ENCODE measurements around the gene ZFC3H1. TPM values are rescaled to one million over a fixed set of nuclear protein-coding genes. Genes with fewer than 3 reads are reported as not detected.

ZFC3H1 gene
- 104 and 486 TPM in 2 replicates for total RNA-seq (2011; cell fraction: chromatin; rRNA removed; ENCODE audit: low replicate concordance)
- total RNA-seq (2011; cell fraction: nucleolus; rRNA removed), result 44.4 and 56.6 TPM in 2 replicates
- total RNA-seq (2011; cell fraction: nucleoplasm; rRNA removed), result 103 and 125 TPM in 2 replicates
- total RNA-seq (2014; rRNA removed), result 19.4 and 20.9 TPM in 2 replicates
- 21.5 and 21.7 TPM in 2 replicates for total RNA-seq (2014; rRNA removed; fragmentation: Illumina TruSeq; extraction: Trizol)
- 20.8 and 22.1 TPM in 2 replicates for total RNA-seq (2015; rRNA removed; fragmentation: Illumina TruSeq; extraction: Trizol)
- 30.4 and 35.8 TPM in 2 replicates for total RNA-seq (2021)
- polyA plus RNA-seq (2011; rRNA removed), result 80.5 and 89.5 TPM in 2 replicates
- polyA plus RNA-seq (2011; cell fraction: cytosol; rRNA removed), result 11.3 and 34.8 TPM in 2 replicates
- polyA plus RNA-seq (2011; cell fraction: nucleus; rRNA removed), result 133 and 257 TPM in 2 replicates
- polyA plus RNA-seq (2012), result 18.2 and 37.0 TPM in 2 replicates
- polyA plus RNA-seq (2014; fragmentation: Illumina TruSeq; extraction: Trizol), result 43.5 and 74.9 TPM in 2 replicates
- polyA plus RNA-seq (2014; fragmentation: Nextera tagmentation; extraction: Ambion mirVana), result 10 to 100 TPM; 14.8 to 16.7 TPM
- 57.6 and 63.2 TPM in 2 replicates for polyA plus RNA-seq (2014; rRNA removed)
- 49.3 and 70.4 TPM in 2 replicates for polyA minus RNA-seq (2011; rRNA and poly(A)+ RNA removed)
- 16.2 and 21.0 TPM in 2 replicates for polyA minus RNA-seq (2011; cell fraction: cytosol; rRNA and poly(A)+ RNA removed)
- polyA minus RNA-seq (2011; cell fraction: nucleus; rRNA and poly(A)+ RNA removed), result 82.8 and 167 TPM in 2 replicates
- Bru-seq, nascent RNA, result percentile 94 among the genes with signal in this experiment
- percentile 97 among the genes with signal in this experiment for BruChase-seq, experiment 1, labeled RNA remaining after a 2-hour chase
- percentile 97 among the genes with signal in this experiment for BruChase-seq, experiment 2, labeled RNA remaining after a 6-hour chase
- long read RNA-seq, experiment 1, partial matches to known transcripts, result 18 of 29 reads
- long read RNA-seq, experiment 1, other reads (novel, unspliced or antisense), result 7 of 29 reads
- long read RNA-seq, experiment 2, full-length matches to known transcripts, result 1 of 10 reads
- long read RNA-seq, experiment 2, partial matches to known transcripts, result 4 of 10 reads
- long read RNA-seq, experiment 2, other reads (novel, unspliced or antisense), result 5 of 10 reads
- long read RNA-seq, experiment 3, transcript ZFC3H1-206 (2 exons, 1,771 nt), result major isoform, 10 of 13 reads
- long read RNA-seq, experiment 3, partial matches to known transcripts, result 3 of 13 reads
- long read RNA-seq, experiment 3, other reads (novel, unspliced or antisense), result 0 of 13 reads

DNA sequence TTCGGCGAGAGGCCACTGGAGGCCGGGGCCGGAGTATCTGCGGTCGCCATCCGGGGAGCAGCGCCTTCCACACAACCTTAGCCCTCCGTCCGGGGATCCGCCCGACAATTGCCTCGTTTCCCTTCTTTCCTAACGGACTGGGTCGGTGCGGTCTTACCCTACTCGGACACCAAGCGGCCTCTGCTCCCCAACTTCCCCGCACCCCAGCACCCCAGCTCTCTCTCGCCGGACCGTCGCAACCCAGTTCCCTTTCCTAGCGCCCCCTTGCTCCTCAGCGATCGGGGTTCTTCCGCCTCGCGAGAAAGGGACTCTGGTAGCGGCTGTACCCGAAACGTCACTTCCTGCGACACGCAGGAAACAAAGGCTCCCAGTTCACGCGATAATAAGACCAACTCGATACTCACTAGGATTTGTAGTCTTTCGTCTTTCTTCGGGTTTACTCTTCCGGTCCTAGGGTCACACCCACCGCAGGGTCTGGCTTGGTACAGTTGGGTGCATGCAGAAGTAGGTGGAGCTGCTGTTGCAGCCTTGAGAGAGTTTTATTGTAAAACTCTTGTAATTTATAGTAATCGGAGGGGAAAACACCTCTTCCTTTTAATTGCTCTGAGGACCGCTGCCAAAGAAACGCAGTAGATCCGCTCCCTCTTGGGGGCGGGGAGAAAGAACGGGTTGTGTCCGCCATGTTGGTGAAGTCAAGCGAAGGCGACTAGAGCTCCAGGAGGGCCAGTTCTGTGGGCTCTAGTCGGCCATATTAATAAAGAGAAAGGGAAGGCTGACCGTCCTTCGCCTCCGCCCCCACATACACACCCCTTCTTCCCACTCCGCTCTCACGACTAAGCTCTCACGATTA, at the start of gene ZFC3H1, which contains the start of gene THAP2:
ZFC3H1 (minus strand) TSS at position 288 of the 850 bp plus-strand sequence; CDS start at position 50, 238 bp downstream.
THAP2 (plus strand) TSS at position 741 of the 850 bp plus-strand sequence. CDS start 209 bp downstream, outside the sequence.
- ChIA-PET CTCF (ENCODE audit: low intra/inter-chr PET ratio) (no interaction called here), POLR2A (interaction anchor here (0.6 to 3.8 kb wide), 21 partner anchors 8 to 444 kb away, joined by 3 to 18 read pairs (median 4); partner anchors contain the start of gene TMEM19)
- H4K20me1 ChIP-seq (replicated peaks; ENCODE audit: control insufficient read depth, insufficient read depth, low read length), result peaks cover 17% of the 10 kb centered on the region
- H2AFZ ChIP-seq (ENCODE audit: low read depth, low read length), result peak within 1 kb of the TSS; percentile 89
- peaks cover 11 to 12% of the 10 kb centered on the region in 2 experiments; a peak in 3 of 5 replicates for H3K4me1 ChIP-seq (replicated peaks in 1 of 2; ENCODE audit: control insufficient read depth in 2 of 2, insufficient read depth in 2 of 2, low read length in 2 of 2)
- H3K36me3 ChIP-seq (ENCODE audit: control insufficient read depth, insufficient read depth, low read length), result peaks cover 22% of the 10 kb centered on the region
- H3K4me2 ChIP-seq (ENCODE audit: insufficient read depth, low read length), result peak within 1 kb of the TSS; percentile 94
- peak; percentile 88 for ATAC-seq
- H3K27ac ChIP-seq (ENCODE audit: extremely low read depth, low read depth, low read length), result peak within 1 kb of the TSS; percentile 97
- intact Hi-C loops (cut with micrococcal nuclease) (no loop called here), in situ Hi-C loops (cut with MboI) (no loop called here)
- peaks cover 80% of the 10 kb centered on the region for H3K79me2 ChIP-seq (ENCODE audit: control insufficient read depth, insufficient read depth, low read length)
- peak within 1 kb of the TSS; percentile 95 to 96 for H3K9ac ChIP-seq (ENCODE audit: insufficient read depth in 1 of 2, low read depth in 2 of 2, low read length in 2 of 2)
- under 1% methylated on average over 49 of the region's 57 CpGs for WGBS (ENCODE audit: insufficient coverage, low coverage, missing lambda C conversion rate)
- H3K4me3 ChIP-seq, result peak within 1 kb of the TSS; percentile 85
- H3K9me1 ChIP-seq (ENCODE audit: control insufficient read depth, insufficient read depth, low read length), result no peaks in the 10 kb centered on the region
- peak; percentile 98 for FAIRE-seq
- no peaks in the 10 kb centered on the region for H3K27me3 ChIP-seq (ENCODE audit: control insufficient read depth in 2 of 2, insufficient read depth in 2 of 2, low read length in 2 of 2)
- BruUV-seq (replicated peaks), result no TSS peak
- DNase-seq (ENCODE audit: extremely low read depth in 1 of 4, low spot score in 3 of 4), result peak; percentile 80 to 99 (median 86)
- no peaks in the 10 kb centered on the region for H3K9me3 ChIP-seq (replicated peaks; ENCODE audit: control insufficient read depth, insufficient read depth, low read depth, low read length)
- TF ChIP-seq BRCA1 (IDR thresholded peaks at IDR 0.05) (no peak), BRCA1 (CRISPR knock-in tag; IDR thresholded peaks at IDR 0.05) (no peak), DMBX1 (CRISPR knock-in tag; IDR thresholded peaks at IDR 0.05; ENCODE audit: borderline replicate concordance) (peak; percentile 71), ELF4 (CRISPR knock-in tag; IDR thresholded peaks at IDR 0.05) (peak; percentile 35; the same call in 1 of the 2 replicates), CCNT2 (IDR thresholded peaks at IDR 0.05; ENCODE audit: borderline replicate concordance, extremely low read depth, insufficient read length, low read depth, low read length) (no peak), ZBED1 (IDR thresholded peaks at IDR 0.05) (peak; percentile 85; the same call in 1 of the 2 replicates), HDAC3 (IDR thresholded peaks at IDR 0.05; ENCODE audit: borderline replicate concordance, partially characterized antibody) (peak; percentile 19), HMGXB4 (CRISPR knock-in tag; IDR thresholded peaks at IDR 0.05) (peak; percentile 12; the same call in 1 of the 2 replicates), BDP1 (IDR thresholded peaks at IDR 0.05; ENCODE audit: insufficient read depth, insufficient read length) (no peak), PYGO2 (tag; IDR thresholded peaks at IDR 0.05) (no peak)
- TF ChIP-seq, protein P1, sequence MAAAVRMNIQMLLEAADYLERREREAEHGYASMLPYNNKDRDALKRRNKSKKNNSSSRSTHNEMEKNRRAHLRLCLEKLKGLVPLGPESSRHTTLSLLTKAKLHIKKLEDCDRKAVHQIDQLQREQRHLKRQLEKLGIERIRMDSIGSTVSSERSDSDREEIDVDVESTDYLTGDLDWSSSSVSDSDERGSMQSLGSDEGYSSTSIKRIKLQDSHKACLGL (CRISPR knock-in tag; IDR thresholded peaks at IDR 0.05; ENCODE audit: borderline replicate concordance, poor library complexity, severe bottlenecking), result no peak
- TF ChIP-seq, protein P2, sequence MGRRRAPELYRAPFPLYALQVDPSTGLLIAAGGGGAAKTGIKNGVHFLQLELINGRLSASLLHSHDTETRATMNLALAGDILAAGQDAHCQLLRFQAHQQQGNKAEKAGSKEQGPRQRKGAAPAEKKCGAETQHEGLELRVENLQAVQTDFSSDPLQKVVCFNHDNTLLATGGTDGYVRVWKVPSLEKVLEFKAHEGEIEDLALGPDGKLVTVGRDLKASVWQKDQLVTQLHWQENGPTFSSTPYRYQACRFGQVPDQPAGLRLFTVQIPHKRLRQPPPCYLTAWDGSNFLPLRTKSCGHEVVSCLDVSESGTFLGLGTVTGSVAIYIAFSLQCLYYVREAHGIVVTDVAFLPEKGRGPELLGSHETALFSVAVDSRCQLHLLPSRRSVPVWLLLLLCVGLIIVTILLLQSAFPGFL (CRISPR knock-in tag; IDR thresholded peaks at IDR 0.05), result peak; percentile 22; the same call in 1 of the 2 replicates

Measured in K562 (cell line).